Measurements from ENCODE around the gene MAFF. TPM values are rescaled to one million over a fixed set of nuclear protein-coding genes. Genes with fewer than 3 reads are reported as not detected.

MAFF gene
- total RNA-seq, 4 donors from 2014 or later: 13.1 to 111 (median 24.6) TPM

DNA sequence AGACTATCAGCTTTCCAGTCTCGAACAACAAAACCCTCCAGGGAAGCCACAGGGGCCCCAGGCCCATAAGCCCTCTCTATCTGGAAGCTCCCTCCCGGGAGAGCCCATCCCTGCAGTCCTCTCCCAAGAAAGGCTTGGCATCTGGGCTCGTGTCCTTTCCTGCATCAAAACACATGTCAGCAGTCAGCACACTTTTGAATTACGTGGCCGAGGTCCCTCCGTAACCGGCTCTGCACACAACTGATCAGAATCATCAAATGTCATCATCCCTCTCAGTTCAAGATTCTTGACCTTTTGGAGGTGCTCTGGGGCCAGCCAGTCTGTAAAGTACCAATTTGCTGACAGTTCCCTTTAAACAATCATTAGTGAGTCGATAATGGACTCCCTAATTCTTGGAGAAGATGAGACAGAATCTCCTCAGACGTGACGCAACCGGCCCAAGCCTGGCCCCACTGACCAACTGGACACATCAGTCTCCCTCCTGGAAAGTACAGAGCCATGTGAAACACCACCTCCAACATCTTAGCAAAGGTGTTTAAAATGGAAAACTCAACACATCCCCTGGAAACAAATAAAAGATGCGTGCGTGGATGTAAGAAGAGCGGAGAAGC is 33.6 kb downstream of the MAFF start:
- WGBS, 2 donors: 83 to 89% methylated on average over 13 to 14 of the region's 14 CpGs
- Histone ChIP-seq H3K36me3 (peaks cover 26 to 27% of the 10 kb centered on the region in 2 donors), H3K4me1 (peaks cover 39 to 61% of the 10 kb centered on the region in 2 donors), H3K27ac (peak overlapping the region in 1 of 3 donors; percentile 77), H3K9me3 (no peaks in the 10 kb centered on the region), H3K4me3 (replicated peaks in 1 of 3) (no peak overlapping the region), H3K27me3 (no peaks in the 10 kb centered on the region)
- no peak for TF ChIP-seq POLR2A (IDR thresholded peaks at IDR 0.05)
- TF ChIP-seq, protein P1, sequence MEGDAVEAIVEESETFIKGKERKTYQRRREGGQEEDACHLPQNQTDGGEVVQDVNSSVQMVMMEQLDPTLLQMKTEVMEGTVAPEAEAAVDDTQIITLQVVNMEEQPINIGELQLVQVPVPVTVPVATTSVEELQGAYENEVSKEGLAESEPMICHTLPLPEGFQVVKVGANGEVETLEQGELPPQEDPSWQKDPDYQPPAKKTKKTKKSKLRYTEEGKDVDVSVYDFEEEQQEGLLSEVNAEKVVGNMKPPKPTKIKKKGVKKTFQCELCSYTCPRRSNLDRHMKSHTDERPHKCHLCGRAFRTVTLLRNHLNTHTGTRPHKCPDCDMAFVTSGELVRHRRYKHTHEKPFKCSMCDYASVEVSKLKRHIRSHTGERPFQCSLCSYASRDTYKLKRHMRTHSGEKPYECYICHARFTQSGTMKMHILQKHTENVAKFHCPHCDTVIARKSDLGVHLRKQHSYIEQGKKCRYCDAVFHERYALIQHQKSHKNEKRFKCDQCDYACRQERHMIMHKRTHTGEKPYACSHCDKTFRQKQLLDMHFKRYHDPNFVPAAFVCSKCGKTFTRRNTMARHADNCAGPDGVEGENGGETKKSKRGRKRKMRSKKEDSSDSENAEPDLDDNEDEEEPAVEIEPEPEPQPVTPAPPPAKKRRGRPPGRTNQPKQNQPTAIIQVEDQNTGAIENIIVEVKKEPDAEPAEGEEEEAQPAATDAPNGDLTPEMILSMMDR (IDR thresholded peaks at IDR 0.05): no peak
- intact Hi-C loops (cut with DNase I): no loop called here
- no peak for DNase-seq

DNA sequence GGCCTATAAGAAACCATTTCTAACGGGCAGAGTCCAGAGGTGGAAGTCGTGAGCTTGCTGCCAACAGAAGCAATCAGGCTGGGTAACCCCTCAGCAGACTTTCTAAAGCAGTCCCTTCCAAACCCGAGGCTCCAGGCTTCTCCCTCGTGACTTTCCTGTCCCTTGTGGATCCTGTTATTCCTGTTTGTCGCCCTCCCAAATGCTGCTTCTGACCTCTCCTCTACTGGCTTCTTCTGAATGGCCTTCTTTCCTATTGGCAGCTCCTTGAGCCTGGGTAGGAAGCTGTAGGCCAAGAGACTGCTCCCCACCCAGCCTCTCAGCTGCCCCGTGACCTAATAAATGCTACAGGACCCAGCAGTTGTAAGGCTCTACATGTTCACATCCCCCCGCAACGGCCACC is 35.0 kb downstream of the MAFF start:
- peak; percentile 77 to 78 for DNase-seq
- WGBS, 2 donors: 42 to 45% methylated on average over 8 of the region's 8 CpGs
- TF ChIP-seq, protein P1 (IDR thresholded peaks at IDR 0.05): no peak
- TF ChIP-seq POLR2A (IDR thresholded peaks at IDR 0.05): no peak
- H3K27ac ChIP-seq: peak overlapping the region; percentile 38 to 77 (median 63)
- no peaks in the 10 kb centered on the region for H3K9me3 ChIP-seq
- no peaks in the 10 kb centered on the region for H3K27me3 ChIP-seq
- peaks cover 12 to 13% of the 10 kb centered on the region in 2 donors for H3K36me3 ChIP-seq
- intact Hi-C loops (cut with DNase I): no loop called here
- no peak overlapping the region for H3K4me3 ChIP-seq (replicated peaks in 1 of 3)
- peaks cover 39 to 68% of the 10 kb centered on the region in 2 donors for H3K4me1 ChIP-seq

DNA sequence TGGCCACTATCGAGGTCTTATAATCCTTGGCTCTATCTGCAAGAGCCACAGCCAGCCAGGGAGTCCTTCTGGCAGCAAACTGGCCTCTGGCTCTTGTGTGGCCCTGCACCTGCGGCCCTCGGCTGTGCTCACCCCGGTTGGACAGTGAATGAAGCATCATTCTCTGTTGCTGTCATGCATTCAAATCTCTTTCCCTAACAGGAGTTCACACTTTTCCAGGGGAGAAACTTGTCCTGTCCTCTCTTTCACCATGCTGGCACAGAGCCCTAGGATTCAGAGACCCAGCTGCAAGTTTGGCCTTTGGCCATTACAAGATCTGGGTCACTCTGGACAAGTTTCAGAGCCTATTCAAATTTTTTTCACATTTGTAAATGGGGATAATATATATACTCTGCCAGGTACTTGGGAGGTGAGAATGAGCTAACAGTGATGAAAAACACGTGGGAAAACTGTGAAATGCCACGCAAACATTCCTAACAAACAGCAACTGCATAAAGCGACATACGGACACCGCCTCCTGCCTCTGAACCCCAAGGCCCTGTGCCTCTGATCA is 36.8 kb downstream of the MAFF start:
- TF ChIP-seq POLR2A (IDR thresholded peaks at IDR 0.05): no peak
- TF ChIP-seq, protein P1 (IDR thresholded peaks at IDR 0.05): no peak
- intact Hi-C loops (cut with DNase I): no loop called here
- 65 to 69% methylated on average over 9 of the region's 9 CpGs for WGBS, 2 donors
- Histone ChIP-seq H3K36me3 (peaks cover 4 to 9% of the 10 kb centered on the region in 2 donors), H3K9me3 (no peaks in the 10 kb centered on the region), H3K27ac (peak overlapping the region; percentile 50 to 72 (median 71)), H3K4me1 (peaks cover 39 to 77% of the 10 kb centered on the region in 2 donors), H3K27me3 (no peaks in the 10 kb centered on the region), H3K4me3 (replicated peaks in 1 of 3) (no peak overlapping the region)
- peak; percentile 67 to 71 for DNase-seq

GRCh38 chr22:38239101-38239761 is 37.4 kb downstream of the MAFF start:
- intact Hi-C loops (cut with DNase I): no loop called here
- Histone ChIP-seq H3K27me3 (no peaks in the 10 kb centered on the region), H3K36me3 (peaks cover 7 to 15% of the 10 kb centered on the region in 2 donors), H3K4me3 (replicated peaks in 1 of 3) (no peak overlapping the region), H3K27ac (peak overlapping the region; percentile 50 to 72 (median 71)), H3K4me1 (peaks cover 39 to 73% of the 10 kb centered on the region in 2 donors), H3K9me3 (no peaks in the 10 kb centered on the region)
- WGBS, 2 donors: 21 to 33% methylated on average over 14 of the region's 14 CpGs
- peak; percentile 78 to 85 for DNase-seq
- no peak for TF ChIP-seq POLR2A (IDR thresholded peaks at IDR 0.05)
- TF ChIP-seq, protein P1 (IDR thresholded peaks at IDR 0.05): peak in 4 of 6 experiments; percentile 8 to 45 (median 39)

Data from thyroid gland (tissue), 4 donors.